T-cell (primary cell): Measurements from ENCODE around the gene CYP1B1. TPM values are rescaled to one million over a fixed set of nuclear protein-coding genes. Genes with fewer than 3 reads are reported as not detected.

Source experiments
- ATAC-seq, 4 experiments: fragments of 200-7000 bp in 3 of 4; fragments of 150-1000 bp in 1 of 4; cut with Tn5 transposase; replicated peaks in 1 of 4; 1 replicate in 3 of 4; 2 replicates in 1 of 4; pipeline ENCODE4 v1.10.0; 2021; ENCODE audit warnings: moderate library complexity in 3 of 4, mild to moderate bottlenecking in 2 of 4, moderate number of reproducible peaks in 1 of 4
- CTCF ChIA-PET, 2 donors: fragments of 300-600 bp; sonication (Branson Sonifier 250); formaldehyde crosslinking; loops; one replicate each; lab custom pipeline; 2022; ENCODE audit warnings: antibody characterized with exemption in 2 of 2; lab: Charles Lee
- POLR2A ChIA-PET, 2 donors: fragments of 300-600 bp; sonication (Branson Sonifier 250); formaldehyde crosslinking; loops; one replicate each; lab custom pipeline; 2022; ENCODE audit warnings: antibody characterized with exemption in 2 of 2; lab: Charles Lee
- DNase-seq, 35 experiments: peaks; one replicate each; pipeline versions ENCODE4 v3.0.0 to v3.0.0-alpha.2; 2013 to 2023
- H3K27ac ChIP-seq: one replicate; pipeline ENCODE4 v1.5.1; 2013; ENCODE audit warnings: low read length
- H3K27me3 ChIP-seq, 2 experiments: replicated peaks in 1 of 2; 1 replicate in 1 of 2; 2 replicates in 1 of 2; pipeline versions ENCODE4 v1.6.1 to v1.7.0; 2013; ENCODE audit warnings: low read length in 1 of 2, mixed read lengths in 1 of 2; ENCODE audit not compliant: control insufficient read depth in 2 of 2, insufficient read depth in 2 of 2; ENCODE audit errors: extremely low read depth in 1 of 2
- H3K36me3 ChIP-seq, 2 donors: 1 replicate in 1 of 2; 2 replicates in 1 of 2; pipeline versions ENCODE4 v1.6.1 to v1.7.0; 2013; ENCODE audit warnings: low read length in 1 of 2; ENCODE audit not compliant: control insufficient read depth in 2 of 2, insufficient read depth in 1 of 2; ENCODE audit errors: extremely low read depth in 1 of 2
- H3K4me1 ChIP-seq, 2 experiments: 1 replicate in 1 of 2; 2 replicates in 1 of 2; pipeline versions ENCODE4 v1.6.1 to v1.7.0; 2013; ENCODE audit warnings: low read length in 2 of 2, mixed read lengths in 1 of 2; ENCODE audit not compliant: insufficient read depth in 2 of 2, control insufficient read depth in 1 of 2; ENCODE audit errors: extremely low read depth in 1 of 2
- H3K4me3 ChIP-seq, 2 donors: 1 replicate in 1 of 2; 2 replicates in 1 of 2; pipeline versions ENCODE4 v1.5.1 to v1.7.0; 2013; ENCODE audit warnings: mild to moderate bottlenecking in 2 of 2, low read length in 1 of 2, moderate library complexity in 1 of 2; ENCODE audit not compliant: control insufficient read depth in 1 of 2; ENCODE audit errors: extremely low read depth in 1 of 2
- H3K9me3 ChIP-seq: 2 replicates; pipeline ENCODE4 v1.7.0; 2013
- H3K27ac Mint-ChIP-seq, 2 donors: one replicate each; pipeline ENCODE4 v1.8.0; 2020 to 2021; ENCODE audit warnings: mild to moderate bottlenecking in 2 of 2, mixed read lengths in 2 of 2
- H3K27me3 Mint-ChIP-seq, 2 donors: one replicate each; pipeline ENCODE4 v1.8.0; 2021 to 2022; ENCODE audit warnings: mixed read lengths in 2 of 2
- H3K36me3 Mint-ChIP-seq: one replicate; pipeline ENCODE4 v1.8.0; 2021; ENCODE audit warnings: mixed read lengths
- H3K4me1 Mint-ChIP-seq, 3 donors: one replicate each; pipeline ENCODE4 v1.8.0; 2020 to 2022; ENCODE audit warnings: mixed read lengths in 3 of 3, mild to moderate bottlenecking in 1 of 3
- H3K4me3 Mint-ChIP-seq, 3 donors: one replicate each; pipeline ENCODE4 v1.8.0; 2020 to 2022; ENCODE audit warnings: mild to moderate bottlenecking in 3 of 3, mixed read lengths in 3 of 3, moderate library complexity in 3 of 3
- H3K9me3 Mint-ChIP-seq, 3 donors: one replicate each; pipeline ENCODE4 v1.8.0; 2020 to 2022; ENCODE audit warnings: mixed read lengths in 3 of 3
- WGBS: methylation state at CpG from one replicate; pipeline ENCODE4 v1.1.5; 2013; ENCODE audit warnings: missing lambda C conversion rate; ENCODE audit not compliant: insufficient coverage; 5-methylcytosine and 5-hydroxymethylcytosine counted together
- total RNA-seq, 35 experiments: library from RNA in 6 of 35; stranded (reverse) in 6 of 35; fragments of 120-200 nt in 1 of 35; gene quantifications; one replicate each; pipeline versions ENCODE4 v1.2.1 to v1.2.4 and lab custom pipeline; 2013 to 2026

The CYP1B1 gene
- total RNA-seq, 5 donors from 2014 or later (not counting 1 experiment from before 2014, with no cell fraction given) = 0.66 to 0.85 (median 0.76) TPM; not detected in 2

DNA sequence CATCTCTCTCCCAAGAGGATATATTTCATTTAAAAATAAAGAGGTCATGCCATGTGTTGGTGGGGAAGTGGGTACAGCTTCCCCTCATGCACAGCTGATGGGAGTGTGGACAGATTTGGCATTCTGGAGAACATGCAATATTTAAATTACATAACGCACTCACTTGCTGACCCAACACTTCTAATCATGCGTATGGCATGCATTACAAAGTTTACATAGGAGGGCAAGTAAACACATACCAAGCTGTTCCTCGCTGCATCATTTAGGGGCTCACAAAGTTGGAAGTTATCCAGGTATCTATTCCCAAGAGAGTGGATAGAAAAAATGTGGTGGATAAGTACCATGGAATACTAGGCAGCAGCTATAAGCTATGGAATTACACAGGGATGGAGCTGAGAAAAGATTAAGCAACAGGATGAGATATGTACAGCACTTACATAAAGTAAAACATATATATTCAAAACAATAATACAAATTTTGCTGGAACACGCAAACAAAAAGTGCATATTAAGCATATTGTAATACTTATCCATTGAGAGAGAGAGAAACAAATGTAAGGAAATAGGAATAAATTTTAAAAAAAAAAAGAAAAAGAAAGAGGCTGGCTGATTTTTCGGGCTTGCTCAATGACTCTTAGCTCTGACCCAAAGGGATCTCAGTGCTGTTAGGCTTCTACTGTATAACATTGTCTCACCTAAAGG, 11.0 kb downstream of the CYP1B1 start:
- Mint-ChIP-seq H3K9me3 (no peaks in the 10 kb centered on the region), H3K4me1 (no peaks in the 10 kb centered on the region), H3K27ac (no peak overlapping the region), H3K4me3 (no peak overlapping the region), H3K36me3 (no peaks in the 10 kb centered on the region), H3K27me3 (peaks cover 7 to 8% of the 10 kb centered on the region in 2 donors)
- WGBS = 80% methylated on average over 2 of the region's 5 CpGs
- peaks cover 3 to 4% of the 10 kb centered on the region in 2 experiments for H3K27me3 ChIP-seq
- ATAC-seq (no peak), DNase-seq (no peak)
- POLR2A ChIA-PET = no interaction called here
- H3K27ac ChIP-seq = no peak overlapping the region
- H3K9me3 ChIP-seq = no peaks in the 10 kb centered on the region
- H3K4me1 ChIP-seq = no peaks in the 10 kb centered on the region
- CTCF ChIA-PET = no interaction called here
- H3K4me3 ChIP-seq = no peak overlapping the region
- no peaks in the 10 kb centered on the region for H3K36me3 ChIP-seq

DNA sequence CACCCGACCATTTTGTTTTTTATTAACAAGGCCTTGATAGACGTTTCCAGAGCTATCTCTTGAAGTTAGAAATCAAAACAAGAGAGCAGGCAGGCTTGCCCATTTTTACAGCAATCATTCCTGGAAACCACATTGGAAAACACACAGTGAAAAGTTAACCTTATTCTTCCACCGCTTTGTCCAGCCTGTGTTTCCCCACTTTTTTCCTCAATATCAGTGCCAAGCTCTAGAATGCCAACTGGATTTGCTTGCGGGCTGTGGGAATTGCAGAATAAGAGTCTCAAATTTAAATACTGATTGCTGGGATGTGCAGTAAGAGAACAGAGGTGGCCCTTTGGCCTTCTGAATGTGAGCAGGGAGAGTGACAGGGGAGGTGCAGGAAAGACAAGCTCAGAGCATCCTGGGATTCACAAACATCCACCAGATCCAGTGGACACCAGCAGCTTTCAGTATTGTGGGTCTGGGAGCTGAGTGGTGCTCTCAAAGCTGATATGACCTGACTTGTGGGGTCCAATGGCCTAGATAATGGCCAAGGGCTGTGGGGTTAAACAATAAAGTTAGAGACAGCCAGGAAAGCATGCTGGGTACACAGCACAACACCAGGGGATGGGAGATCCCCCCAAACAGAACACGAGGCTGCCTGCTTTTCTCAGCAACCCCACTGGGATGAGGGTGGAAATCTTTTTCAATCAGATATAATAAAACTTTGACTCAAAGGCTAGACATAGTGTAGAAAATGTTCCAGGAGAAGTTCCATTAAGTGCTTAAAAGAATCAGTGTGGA, 15.5 kb downstream of the CYP1B1 start:
- H3K9me3 ChIP-seq = no peaks in the 10 kb centered on the region
- POLR2A ChIA-PET = no interaction called here
- no peaks in the 10 kb centered on the region for H3K36me3 Mint-ChIP-seq
- H3K27ac ChIP-seq = no peak overlapping the region
- H3K4me3 Mint-ChIP-seq = no peak overlapping the region
- DNase-seq (no peak), ATAC-seq (no peak)
- peaks cover 2 to 3% of the 10 kb centered on the region in 2 experiments for H3K27me3 ChIP-seq
- H3K4me1 ChIP-seq = no peaks in the 10 kb centered on the region
- no peak overlapping the region for H3K4me3 ChIP-seq
- no peaks in the 10 kb centered on the region for H3K36me3 ChIP-seq
- no peak overlapping the region for H3K27ac Mint-ChIP-seq
- H3K9me3 Mint-ChIP-seq = no peaks in the 10 kb centered on the region
- peaks cover 2 to 7% (median 6%) of the 10 kb centered on the region in 3 donors for H3K4me1 Mint-ChIP-seq
- 66% methylated on average over 2 of the region's 5 CpGs for WGBS
- CTCF ChIA-PET = no interaction called here
- peaks cover 11 to 22% of the 10 kb centered on the region in 2 donors for H3K27me3 Mint-ChIP-seq

DNA sequence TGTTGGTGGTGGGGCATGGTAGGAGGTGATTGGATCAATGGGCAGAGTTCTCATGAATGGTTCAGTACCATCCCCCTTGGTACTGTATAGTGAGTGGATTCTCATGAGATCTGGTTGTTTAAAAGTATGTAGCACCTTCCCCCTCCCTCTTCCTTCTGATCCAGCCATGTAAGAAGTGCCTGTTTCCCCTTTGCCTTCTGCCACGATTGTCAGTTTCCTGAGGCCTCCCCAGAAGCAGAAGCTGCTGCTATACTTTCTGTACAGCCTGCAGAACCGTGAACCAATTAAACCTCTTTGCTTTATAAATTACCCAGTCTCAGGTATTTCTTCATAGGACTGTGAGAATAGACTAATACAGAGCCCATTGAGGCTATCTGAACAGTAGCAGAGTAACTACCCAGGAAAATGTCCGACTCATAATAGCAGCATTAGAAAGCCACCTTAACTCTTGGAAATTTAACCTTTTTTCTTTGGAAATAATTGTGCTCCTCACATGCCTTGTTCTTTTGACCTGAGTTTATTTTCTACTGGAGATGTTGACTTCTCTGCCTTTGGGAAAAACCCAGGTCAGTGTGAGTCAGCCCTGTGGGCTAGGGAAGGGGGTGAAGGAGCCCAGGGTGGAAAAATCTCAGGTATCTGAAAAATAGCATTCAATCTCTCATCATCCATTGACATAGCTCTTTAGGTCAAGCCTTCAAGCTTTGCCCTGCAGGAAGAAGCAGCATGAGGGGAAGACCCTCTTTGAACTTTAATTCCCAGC, 18.1 kb downstream of the CYP1B1 start:
- Histone ChIP-seq H3K4me3 (no peak overlapping the region), H3K4me1 (no peaks in the 10 kb centered on the region), H3K9me3 (no peaks in the 10 kb centered on the region), H3K36me3 (no peaks in the 10 kb centered on the region), H3K27ac (no peak overlapping the region), H3K27me3 (peaks cover 0 to 7% of the 10 kb centered on the region in 2 experiments)
- POLR2A ChIA-PET = no interaction called here
- DNase-seq (no peak), ATAC-seq (no peak)
- WGBS = 0% methylated on average over 1 of the region's 3 CpGs
- Mint-ChIP-seq H3K4me3 (no peak overlapping the region), H3K36me3 (no peaks in the 10 kb centered on the region), H3K9me3 (no peaks in the 10 kb centered on the region), H3K4me1 (peaks cover 2 to 7% (median 6%) of the 10 kb centered on the region in 3 donors), H3K27me3 (peaks cover 16 to 29% of the 10 kb centered on the region in 2 donors), H3K27ac (no peak overlapping the region)
- CTCF ChIA-PET = no interaction called here

DNA sequence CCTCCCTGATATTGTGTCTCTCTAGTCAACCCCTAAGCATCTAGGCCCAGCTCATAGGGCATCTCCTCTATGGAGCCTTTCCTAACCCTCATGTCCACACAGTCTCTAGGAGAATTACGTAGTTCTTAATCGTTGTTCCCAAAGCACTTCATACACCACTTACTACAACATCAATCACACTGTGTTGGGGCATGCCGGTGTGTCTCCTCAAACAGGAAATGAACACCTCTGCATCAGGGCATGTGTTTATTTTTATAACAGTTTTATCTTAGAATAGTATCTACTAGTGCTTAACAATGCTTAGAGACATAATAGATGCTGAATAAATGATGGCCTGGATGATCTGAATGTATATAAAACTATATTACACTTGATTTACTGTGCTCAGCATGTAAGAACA, 19.7 kb downstream of the CYP1B1 start:
- POLR2A ChIA-PET = no interaction called here
- no peak overlapping the region for H3K4me3 Mint-ChIP-seq

DNA sequence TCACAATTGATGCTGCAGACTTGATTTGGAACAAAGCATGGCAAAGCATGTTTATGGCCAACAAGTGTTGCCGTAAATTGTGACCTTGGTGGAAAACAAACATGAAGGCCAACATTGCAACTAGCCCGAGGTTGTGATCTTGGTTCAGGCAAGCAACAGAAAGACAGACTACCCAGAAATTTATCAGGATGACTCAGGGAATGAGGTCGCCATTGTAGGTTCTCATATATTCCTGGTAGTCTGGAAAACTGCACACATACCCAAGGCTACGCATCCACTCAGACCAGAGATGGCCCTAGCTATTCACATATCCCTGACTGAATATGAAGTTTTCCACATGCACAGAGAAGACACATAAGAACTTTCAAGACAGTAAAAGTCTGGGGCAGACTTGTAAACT, 30.1 kb downstream of the CYP1B1 start:
- DNase-seq = no peak
- WGBS = 93% methylated on average over 4 of the region's 4 CpGs
- Mint-ChIP-seq H3K9me3 (no peaks in the 10 kb centered on the region), H3K36me3 (peaks cover 3% of the 10 kb centered on the region), H3K4me3 (no peak overlapping the region), H3K27me3 (peaks cover 17 to 28% of the 10 kb centered on the region in 2 donors), H3K27ac (no peak overlapping the region), H3K4me1 (no peaks in the 10 kb centered on the region)
- POLR2A ChIA-PET = no interaction called here
- no peak for ATAC-seq
- Histone ChIP-seq H3K27me3 (peaks cover 0 to 3% of the 10 kb centered on the region in 2 experiments), H3K27ac (no peak overlapping the region), H3K4me1 (no peaks in the 10 kb centered on the region), H3K36me3 (no peaks in the 10 kb centered on the region), H3K4me3 (no peak overlapping the region), H3K9me3 (peaks cover 3% of the 10 kb centered on the region)
- CTCF ChIA-PET = interaction anchor here in 1 of 2 donors (0.6 kb wide), 1 partner anchor 380 kb away, joined by 3 read pairs; no protein-coding TSS in a partner anchor

More for the DNA sequence above, 19.7 kb downstream of the CYP1B1 start:
- ATAC-seq (peak in 1 of 4 experiments; percentile 19), DNase-seq (no peak)
- Histone ChIP-seq H3K36me3 (no peaks in the 10 kb centered on the region), H3K9me3 (no peaks in the 10 kb centered on the region), H3K27ac (no peak overlapping the region), H3K4me3 (no peak overlapping the region), H3K4me1 (no peaks in the 10 kb centered on the region), H3K27me3 (peaks cover 0 to 4% of the 10 kb centered on the region in 2 experiments)
- peaks cover 2 to 7% (median 6%) of the 10 kb centered on the region in 3 donors for H3K4me1 Mint-ChIP-seq
- peaks cover 18 to 28% of the 10 kb centered on the region in 2 donors for H3K27me3 Mint-ChIP-seq
- H3K27ac Mint-ChIP-seq = no peak overlapping the region
- CTCF ChIA-PET = no interaction called here
- no peaks in the 10 kb centered on the region for H3K36me3 Mint-ChIP-seq
- H3K9me3 Mint-ChIP-seq = no peaks in the 10 kb centered on the region
- WGBS = no CpG with 5 or more reads among the region's 3 CpGs
